Measurements from ENCODE around the gene PTPRK.

DNA sequence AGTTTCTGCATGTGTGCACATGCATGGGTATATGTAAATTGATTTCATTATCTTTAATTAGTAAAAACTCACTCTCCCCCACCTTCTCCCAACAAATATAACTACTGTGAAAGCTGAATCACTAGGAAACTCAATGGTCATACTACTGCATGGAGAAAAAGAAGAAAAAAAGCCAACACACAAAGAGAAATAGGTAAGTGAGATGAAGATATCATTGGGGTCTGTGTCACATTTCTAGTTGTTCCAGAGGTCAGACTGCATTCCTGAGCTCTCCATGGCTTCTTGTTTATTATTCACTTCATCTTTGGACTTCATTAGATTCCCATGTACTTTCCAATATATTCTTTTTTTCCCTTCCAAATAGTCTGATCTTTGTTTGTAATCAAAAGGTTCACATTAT lies 98.2 kb downstream of the PTPRK start:
- TF ChIP-seq, protein P1, sequence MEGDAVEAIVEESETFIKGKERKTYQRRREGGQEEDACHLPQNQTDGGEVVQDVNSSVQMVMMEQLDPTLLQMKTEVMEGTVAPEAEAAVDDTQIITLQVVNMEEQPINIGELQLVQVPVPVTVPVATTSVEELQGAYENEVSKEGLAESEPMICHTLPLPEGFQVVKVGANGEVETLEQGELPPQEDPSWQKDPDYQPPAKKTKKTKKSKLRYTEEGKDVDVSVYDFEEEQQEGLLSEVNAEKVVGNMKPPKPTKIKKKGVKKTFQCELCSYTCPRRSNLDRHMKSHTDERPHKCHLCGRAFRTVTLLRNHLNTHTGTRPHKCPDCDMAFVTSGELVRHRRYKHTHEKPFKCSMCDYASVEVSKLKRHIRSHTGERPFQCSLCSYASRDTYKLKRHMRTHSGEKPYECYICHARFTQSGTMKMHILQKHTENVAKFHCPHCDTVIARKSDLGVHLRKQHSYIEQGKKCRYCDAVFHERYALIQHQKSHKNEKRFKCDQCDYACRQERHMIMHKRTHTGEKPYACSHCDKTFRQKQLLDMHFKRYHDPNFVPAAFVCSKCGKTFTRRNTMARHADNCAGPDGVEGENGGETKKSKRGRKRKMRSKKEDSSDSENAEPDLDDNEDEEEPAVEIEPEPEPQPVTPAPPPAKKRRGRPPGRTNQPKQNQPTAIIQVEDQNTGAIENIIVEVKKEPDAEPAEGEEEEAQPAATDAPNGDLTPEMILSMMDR (conservative IDR thresholded peaks at IDR 0.05) = no peak
- TF ChIP-seq EZH2 (IDR thresholded peaks at IDR 0.05; ENCODE audit: low read depth) = no peak
